NCI-H146 (cell line): ENCODE data around the gene NEAT1.
A peak's percentile ranks its signal among the peaks of the same experiment; 100 is the strongest.

Experiments used
- DNase-seq: peaks from one replicate; lab custom pipeline; 2025; lab: John Stamatoyannopoulos, UW

NEAT1 gene

GRCh38 chr11:65479184-65480145, 56.9 kb downstream of the NEAT1 start:
- DNase-seq = peak; percentile 37

GRCh38 chr11:65482306-65482850, 59.8 kb downstream of the NEAT1 start:
- no peak for DNase-seq

GRCh38 chr11:65485920-65486219, 63.3 kb downstream of the NEAT1 start:
- no peak for DNase-seq

GRCh38 chr11:65486570-65487466, 64.2 kb downstream of the NEAT1 start:
- DNase-seq = no peak

- peak; percentile 99 for DNase-seq
Observed at GRCh38 chr11:65487467-65488272, 65.1 kb downstream of the NEAT1 start.

- DNase-seq = peak; percentile 87
Observed at GRCh38 chr11:65488273-65489034, 65.9 kb downstream of the NEAT1 start.

- no peak for DNase-seq
Observed at GRCh38 chr11:65489035-65489705, 66.6 kb downstream of the NEAT1 start.

- DNase-seq = no peak
Observed at GRCh38 chr11:65489706-65490320, 67.2 kb downstream of the NEAT1 start.

GRCh38 chr11:65491163-65491465, 68.5 kb downstream of the NEAT1 start:
- DNase-seq = no peak

GRCh38 chr11:65491614-65492386, 69.2 kb downstream of the NEAT1 start:
- DNase-seq = peak; percentile 99

GRCh38 chr11:65492387-65492636, 69.7 kb downstream of the NEAT1 start:
- DNase-seq = no peak

GRCh38 chr11:65492637-65493366, 70.2 kb downstream of the NEAT1 start:
- DNase-seq = no peak

- no peak for DNase-seq
Observed at GRCh38 chr11:65493367-65494176, 71.0 kb downstream of the NEAT1 start.
